Esophagus muscularis mucosa (tissue), 4 donors: ENCODE data around the gene HMOX1. TPM values are rescaled to one million over a fixed set of nuclear protein-coding genes. Genes with fewer than 3 reads are reported as not detected.

Experiments used
- DNase-seq: peaks from one replicate; pipeline ENCODE4 v3.0.0-alpha.2; 2017; ENCODE audit errors: extremely low spot score
- H3K27ac ChIP-seq, 4 donors: fragments of 200-600 bp; sonication (generic); replicated peaks in 1 of 4; 1 replicate in 3 of 4; 2 replicates in 1 of 4; pipeline ENCODE4 v1.5.1; 2016 to 2019; ENCODE audit warnings: mild to moderate bottlenecking in 1 of 4
- H3K27me3 ChIP-seq, 4 donors: fragments of 200-600 bp; sonication (generic); one replicate each; pipeline versions ENCODE4 v1.5.1 to v1.6.0; 2016 to 2019
- H3K36me3 ChIP-seq, 4 donors: fragments of 200-600 bp; sonication (generic); one replicate each; pipeline ENCODE4 v1.5.1; 2016 to 2019
- H3K4me1 ChIP-seq, 4 donors: fragments of 200-600 bp; sonication (generic); one replicate each; pipeline ENCODE4 v1.5.1; 2016 to 2019
- H3K4me3 ChIP-seq, 4 donors: fragments of 200-600 bp; sonication (generic); 1 replicate in 2 of 4; 2 replicates in 2 of 4; pipeline ENCODE4 v1.5.1; 2016 to 2019; ENCODE audit warnings: mild to moderate bottlenecking in 4 of 4, moderate library complexity in 1 of 4
- H3K9me3 ChIP-seq, 4 donors: fragments of 200-600 bp; sonication (generic); 1 replicate in 3 of 4; 2 replicates in 1 of 4; pipeline ENCODE4 v1.5.1; 2016 to 2019
- EP300 ChIP-seq: sonication (generic); formaldehyde crosslinking; IDR thresholded peaks from one replicate; pipeline ENCODE4 v1.6.1; 2017; ENCODE audit warnings: antibody characterized with exemption
- POLR2A ChIP-seq: fragments of 450-650 bp; IDR thresholded peaks from one replicate; pipeline ENCODE4 v1.6.1; 2017; ENCODE audit warnings: antibody characterized with exemption, moderate library complexity, mild to moderate bottlenecking, low read depth
- POLR2AphosphoS5 ChIP-seq, 2 donors: sonication (generic); formaldehyde crosslinking; IDR thresholded peaks; one replicate each; pipeline ENCODE4 v1.6.1; 2017; ENCODE audit warnings: antibody characterized with exemption in 2 of 2
- WGBS: methylation state at CpG from one replicate; pipeline ENCODE4 v1.1.5; 2018; 5-methylcytosine and 5-hydroxymethylcytosine counted together
- intact Hi-C: fragments of 100-400 bp; cut with DNase I; formaldehyde crosslinking; loops from one replicate; pipeline ENCODE4 v1.15.1; 2023
- total RNA-seq, 4 donors: library from RNA; depleted of rRNA; stranded (reverse); fragments of >200 nt; gene quantifications; one replicate each; pipeline versions ENCODE4 v1.1.0 to v1.2.1, GENCODE V29; 2016
- TF ChIP-seq, protein P1 (sequence below), 3 experiments: fragments of 200-600 bp in 2 of 3; fragments of 450-650 bp in 1 of 3; sonication (generic) in 2 of 3; IDR thresholded peaks; one replicate each; pipeline ENCODE4 v1.5.1; 2017 to 2019; ENCODE audit warnings: antibody characterized with exemption in 3 of 3, mild to moderate bottlenecking in 2 of 3, moderate library complexity in 1 of 3

HMOX1 gene
- total RNA-seq, 4 donors from 2014 or later: 8.7 to 603 (median 13.0) TPM

DNA sequence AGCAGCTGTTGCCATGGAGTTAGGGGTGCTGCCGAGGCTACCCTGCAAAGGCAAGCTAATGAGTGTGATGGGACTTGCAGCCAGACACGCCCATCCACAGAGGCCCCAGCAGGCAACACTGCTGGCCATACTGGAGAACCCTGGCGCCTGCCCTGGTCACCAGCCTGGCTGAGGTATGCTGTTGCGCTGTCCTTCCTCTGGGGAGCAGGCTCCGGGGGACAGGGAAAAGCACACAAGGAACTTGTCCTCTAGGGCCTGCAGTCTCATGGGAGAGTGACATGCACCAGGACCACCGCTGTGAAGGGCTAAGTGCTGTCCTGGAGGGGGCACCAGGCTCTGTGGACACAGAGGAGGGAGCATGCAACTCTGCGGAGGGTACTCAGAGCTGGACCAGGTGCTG lies 45.4 kb upstream of the HMOX1 start:
- H3K27me3 ChIP-seq: no peaks in the 10 kb centered on the region
- intact Hi-C loops: no loop called here
- TF ChIP-seq POLR2AphosphoS5 (IDR thresholded peaks at IDR 0.05): no peak
- TF ChIP-seq, protein P1, sequence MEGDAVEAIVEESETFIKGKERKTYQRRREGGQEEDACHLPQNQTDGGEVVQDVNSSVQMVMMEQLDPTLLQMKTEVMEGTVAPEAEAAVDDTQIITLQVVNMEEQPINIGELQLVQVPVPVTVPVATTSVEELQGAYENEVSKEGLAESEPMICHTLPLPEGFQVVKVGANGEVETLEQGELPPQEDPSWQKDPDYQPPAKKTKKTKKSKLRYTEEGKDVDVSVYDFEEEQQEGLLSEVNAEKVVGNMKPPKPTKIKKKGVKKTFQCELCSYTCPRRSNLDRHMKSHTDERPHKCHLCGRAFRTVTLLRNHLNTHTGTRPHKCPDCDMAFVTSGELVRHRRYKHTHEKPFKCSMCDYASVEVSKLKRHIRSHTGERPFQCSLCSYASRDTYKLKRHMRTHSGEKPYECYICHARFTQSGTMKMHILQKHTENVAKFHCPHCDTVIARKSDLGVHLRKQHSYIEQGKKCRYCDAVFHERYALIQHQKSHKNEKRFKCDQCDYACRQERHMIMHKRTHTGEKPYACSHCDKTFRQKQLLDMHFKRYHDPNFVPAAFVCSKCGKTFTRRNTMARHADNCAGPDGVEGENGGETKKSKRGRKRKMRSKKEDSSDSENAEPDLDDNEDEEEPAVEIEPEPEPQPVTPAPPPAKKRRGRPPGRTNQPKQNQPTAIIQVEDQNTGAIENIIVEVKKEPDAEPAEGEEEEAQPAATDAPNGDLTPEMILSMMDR (IDR thresholded peaks at IDR 0.05): no peak
- 82% methylated on average over 2 of the region's 7 CpGs for WGBS
- H3K36me3 ChIP-seq: peaks cover 39 to 100% (median 96%) of the 10 kb centered on the region in 4 donors
- no peaks in the 10 kb centered on the region for H3K9me3 ChIP-seq
- no peak overlapping the region for H3K4me3 ChIP-seq
- H3K4me1 ChIP-seq: peaks cover 3 to 14% (median 5%) of the 10 kb centered on the region in 4 donors
- H3K27ac ChIP-seq: no peak overlapping the region
- DNase-seq: no peak

DNA sequence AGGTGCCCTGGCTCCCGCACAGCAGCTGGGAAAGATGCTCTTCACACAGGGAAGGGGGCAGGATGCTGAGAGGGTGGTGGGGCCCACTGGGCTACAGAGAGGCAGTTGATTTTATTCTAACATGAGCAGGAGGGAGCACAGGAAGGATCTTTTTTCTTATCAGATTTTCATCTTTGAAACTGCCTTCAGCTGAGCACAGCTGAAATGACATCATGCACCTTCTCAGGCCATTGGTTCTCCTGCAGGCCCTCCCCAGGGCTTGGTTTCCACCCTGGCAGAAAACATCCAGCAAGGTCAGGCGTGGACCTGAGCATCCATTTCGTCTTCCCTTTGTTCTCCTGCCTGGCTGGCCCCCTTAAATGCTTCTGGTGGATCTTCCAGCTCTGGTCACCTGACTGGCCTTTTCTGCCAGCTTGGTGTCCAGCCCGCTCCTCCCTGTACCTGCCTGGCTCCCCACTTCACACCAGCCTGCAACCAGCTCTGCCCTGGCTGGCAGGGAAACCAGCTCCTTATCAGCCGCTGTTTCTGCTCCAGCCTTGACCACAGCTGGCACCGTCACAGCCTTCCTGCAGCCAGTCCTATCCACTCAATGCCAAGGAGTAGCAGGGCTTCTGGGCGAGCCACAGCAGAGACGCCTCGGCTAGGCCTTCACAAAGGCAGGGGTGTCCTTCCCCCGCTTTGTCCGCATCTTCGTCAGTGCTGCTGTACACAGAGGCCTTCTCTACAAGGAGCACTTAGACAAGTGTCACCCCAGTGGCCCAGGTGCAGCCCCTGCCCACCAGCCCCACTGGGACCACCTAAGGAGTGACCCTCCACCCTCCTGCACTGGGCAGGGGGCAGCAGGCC lies 44.7 kb upstream of the HMOX1 start:
- no peak for DNase-seq

DNA sequence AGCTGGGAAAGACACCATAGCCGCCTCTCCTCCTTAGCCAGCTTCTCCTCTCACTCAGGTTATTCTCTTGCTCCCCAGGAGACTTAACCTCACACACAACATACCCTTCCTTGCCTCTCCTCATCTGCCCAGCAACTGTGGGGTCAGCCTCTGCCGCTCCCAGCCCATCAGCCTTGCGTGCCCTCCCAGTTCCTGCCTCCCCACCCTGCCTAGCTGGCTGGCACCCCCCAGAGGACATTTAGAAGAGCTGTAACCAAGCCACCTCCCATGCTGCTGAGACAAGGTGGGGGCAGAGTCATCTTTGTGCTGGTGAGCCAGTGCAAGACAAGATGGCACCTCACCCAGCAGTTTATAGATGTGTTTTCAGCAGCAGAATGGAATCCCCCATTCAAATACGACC lies 43.0 kb upstream of the HMOX1 start:
- 89% methylated on average over 3 of the region's 4 CpGs for WGBS
- Histone ChIP-seq H3K27me3 (no peaks in the 10 kb centered on the region), H3K36me3 (peaks cover 49 to 100% (median 96%) of the 10 kb centered on the region in 4 donors), H3K9me3 (no peaks in the 10 kb centered on the region), H3K27ac (no peak overlapping the region), H3K4me1 (no peaks in the 10 kb centered on the region), H3K4me3 (no peak overlapping the region)
- no peak for DNase-seq
- TF ChIP-seq POLR2AphosphoS5 (IDR thresholded peaks at IDR 0.05): no peak
- TF ChIP-seq EP300: no peak
- TF ChIP-seq POLR2A: no peak
- TF ChIP-seq, protein P1 (IDR thresholded peaks at IDR 0.05): no peak
- intact Hi-C loops: no loop called here

More for the DNA sequence above, 44.7 kb upstream of the HMOX1 start:
- no peak overlapping the region for H3K4me3 ChIP-seq
- H3K27me3 ChIP-seq: no peaks in the 10 kb centered on the region
- 86% methylated on average over 8 of the region's 12 CpGs for WGBS
- TF ChIP-seq POLR2AphosphoS5 (IDR thresholded peaks at IDR 0.05) (no peak), POLR2A (no peak), EP300 (no peak)
- TF ChIP-seq, protein P1 (IDR thresholded peaks at IDR 0.05): no peak
- H3K36me3 ChIP-seq: peaks cover 45 to 100% (median 98%) of the 10 kb centered on the region in 4 donors
- intact Hi-C loops: no loop called here
- no peak overlapping the region for H3K27ac ChIP-seq
- no peaks in the 10 kb centered on the region for H3K9me3 ChIP-seq
- peaks cover 0 to 7% (median 0%) of the 10 kb centered on the region in 4 donors for H3K4me1 ChIP-seq

DNA sequence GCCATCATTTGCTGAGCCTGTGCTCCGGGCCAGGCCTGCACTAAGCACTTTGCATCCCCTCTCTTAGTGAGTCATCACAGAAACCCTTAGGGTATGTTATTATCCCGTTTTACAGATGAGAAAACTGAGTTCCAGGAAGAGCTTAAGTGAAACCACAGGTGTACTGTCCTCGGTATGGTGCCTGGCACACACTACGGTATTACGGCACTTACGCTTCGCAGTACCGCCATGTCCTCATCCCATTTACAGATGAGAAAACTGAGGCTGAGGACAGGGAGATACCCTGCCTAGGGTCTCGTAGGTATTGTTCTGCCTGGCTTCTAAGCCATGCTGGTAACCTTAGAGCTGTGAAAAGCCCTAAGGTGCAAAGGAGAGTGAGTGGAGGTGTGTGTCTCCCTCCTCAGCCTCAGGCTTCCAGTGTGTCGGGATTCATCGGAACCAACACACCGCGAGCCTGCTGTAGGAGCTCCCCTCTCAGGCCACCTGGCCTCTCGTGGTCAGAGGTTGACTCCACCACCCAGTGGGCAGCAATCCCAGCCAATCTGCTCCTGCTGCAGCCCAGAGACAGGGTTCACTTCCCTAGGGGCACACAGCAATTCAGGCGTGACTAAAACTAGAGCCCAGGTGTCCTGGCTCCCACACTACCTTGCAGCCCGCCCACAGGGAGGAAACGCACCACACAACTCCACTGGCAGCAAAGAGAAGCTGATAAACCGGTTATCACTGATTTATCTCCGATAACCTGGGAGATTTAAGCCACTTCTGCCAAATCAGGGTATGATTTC lies 39.6 kb upstream of the HMOX1 start:
- intact Hi-C loops: loop anchor here (10.0 kb wide), 1 partner anchor 74 kb away; no protein-coding TSS in a partner anchor
- DNase-seq: no peak
- H3K27ac ChIP-seq: no peak overlapping the region
- H3K9me3 ChIP-seq: no peaks in the 10 kb centered on the region
- no peaks in the 10 kb centered on the region for H3K27me3 ChIP-seq
- TF ChIP-seq, protein P1 (IDR thresholded peaks at IDR 0.05): no peak
- no peak for TF ChIP-seq POLR2AphosphoS5 (IDR thresholded peaks at IDR 0.05)
- WGBS: 96% methylated on average over 11 of the region's 19 CpGs
- H3K4me1 ChIP-seq: no peaks in the 10 kb centered on the region
- peaks cover 35 to 100% (median 94%) of the 10 kb centered on the region in 4 donors for H3K36me3 ChIP-seq
- H3K4me3 ChIP-seq: no peak overlapping the region
